Upper lobe of left lung (tissue), 6 donors: Measurements from ENCODE around the gene SPTB. TPM values are rescaled to one million over a fixed set of nuclear protein-coding genes. Genes with fewer than 3 reads are reported as not detected.

Experiments
- ATAC-seq, 2 donors: fragments of 200-7000 bp; cut with Tn5 transposase; one replicate each; pipeline ENCODE4 v1.9.1; 2022; ENCODE audit warnings: mild to moderate bottlenecking in 2 of 2, moderate library complexity in 2 of 2; ENCODE audit not compliant: low FRiP score in 2 of 2
- DNase-seq, 2 donors: peaks; one replicate each; pipeline ENCODE4 v3.0.0-alpha.2; 2019 to 2020
- H3K27ac ChIP-seq, 4 donors: fragments of 200-600 bp; sonication (generic); one replicate each; pipeline ENCODE4 v1.5.1; 2016 to 2019
- H3K27me3 ChIP-seq, 4 donors: fragments of 200-600 bp; sonication (generic); one replicate each; pipeline ENCODE4 v1.5.1; 2017 to 2019
- H3K36me3 ChIP-seq, 4 donors: fragments of 200-600 bp; sonication (generic); one replicate each; pipeline ENCODE4 v1.5.1; 2016 to 2019
- H3K4me1 ChIP-seq, 4 donors: fragments of 200-600 bp; sonication (generic); one replicate each; pipeline ENCODE4 v1.5.1; 2018 to 2019
- H3K4me3 ChIP-seq, 4 donors: fragments of 200-600 bp; sonication (generic); one replicate each; pipeline ENCODE4 v1.5.1; 2017 to 2019; ENCODE audit warnings: mild to moderate bottlenecking in 2 of 4, moderate library complexity in 1 of 4
- H3K9me3 ChIP-seq, 4 donors: fragments of 200-600 bp; sonication (generic); one replicate each; pipeline ENCODE4 v1.5.1; 2018 to 2019
- EP300 ChIP-seq, 4 donors: sonication (generic); formaldehyde crosslinking; IDR thresholded peaks; one replicate each; pipeline ENCODE4 v1.5.1; 2017; ENCODE audit warnings: antibody characterized with exemption in 4 of 4, control low read depth in 2 of 4
- POLR2A ChIP-seq, 4 donors: fragments of 450-650 bp; IDR thresholded peaks; one replicate each; pipeline ENCODE4 v1.5.1; 2016 to 2017; ENCODE audit warnings: antibody characterized with exemption in 4 of 4, mild to moderate bottlenecking in 2 of 4
- POLR2AphosphoS5 ChIP-seq, 2 donors: sonication (generic); formaldehyde crosslinking; IDR thresholded peaks; one replicate each; pipeline ENCODE4 v1.5.1; 2017; ENCODE audit warnings: antibody characterized with exemption in 2 of 2
- WGBS, 2 donors: methylation state at CpG; one replicate each; pipeline ENCODE4 v1.1.5; 2017 to 2018; 5-methylcytosine and 5-hydroxymethylcytosine counted together
- total RNA-seq, 6 donors: library from RNA; depleted of rRNA in 4 of 6; stranded (reverse); fragments of >200 nt in 4 of 6; gene quantifications; one replicate each; pipeline versions ENCODE4 v1.1.0 to v1.2.1, GENCODE V29; 2016 to 2021
- TF ChIP-seq, protein P1 (sequence below), 6 experiments: fragments of 450-650 bp in 4 of 6; fragments of 200-600 bp in 2 of 6; sonication (generic) in 2 of 6; IDR thresholded peaks; one replicate each; pipeline ENCODE4 v1.5.1; 2016 to 2019; ENCODE audit warnings: antibody characterized with exemption in 6 of 6
- donor health status: DM: no; HTN: no; CAD: no; lungs with moderate emphysema.
- donor health status: DM: no; HTN: yes; CAD: no; lungs with severe emphysema.

The SPTB gene
- total RNA-seq, 6 donors from 2014 or later = 2.1 to 3.3 (median 2.7) TPM

DNA sequence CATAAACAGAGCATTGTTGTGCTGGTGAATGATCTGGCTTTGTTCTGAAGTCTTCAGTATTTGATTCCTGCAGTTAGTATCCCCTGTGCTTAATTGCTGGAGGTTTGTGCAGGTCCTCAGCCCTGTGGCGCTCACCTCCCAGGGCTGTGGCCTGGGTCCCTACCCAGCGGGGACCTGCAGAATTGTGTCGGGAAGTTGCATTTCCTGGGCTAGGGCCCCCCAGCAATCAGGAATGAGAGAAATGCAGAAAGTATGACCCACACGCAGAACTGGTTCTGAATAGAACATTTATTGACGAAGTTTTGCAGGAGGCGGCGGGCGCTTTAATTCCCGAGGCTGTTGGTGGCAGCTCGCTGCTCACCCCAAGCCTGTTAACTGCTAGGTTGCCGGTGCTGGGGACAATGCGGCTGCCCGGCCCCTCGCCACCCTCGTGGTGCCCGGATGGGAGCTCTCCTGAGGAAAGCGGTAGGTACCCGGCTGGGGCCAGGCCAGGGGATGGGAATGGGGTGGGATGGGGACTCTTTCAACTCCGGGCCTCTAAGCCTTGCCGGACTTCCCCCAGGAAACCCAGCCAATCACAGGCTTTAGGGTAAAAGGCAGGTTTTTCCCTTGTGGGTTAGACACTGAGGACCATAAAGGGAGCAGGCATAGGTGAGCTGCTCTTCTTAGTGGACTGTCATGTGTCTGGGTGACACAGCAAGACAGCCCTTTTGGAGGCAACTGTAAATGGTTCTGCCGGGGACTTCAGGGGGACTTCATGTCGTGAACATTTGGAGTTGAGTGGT is 163.9 kb downstream of the SPTB start:
- Histone ChIP-seq H3K9me3 (peaks cover 0 to 9% (median 2%) of the 10 kb centered on the region in 4 donors), H3K4me3 (peak overlapping the region in 3 of 4 donors; percentile 9 to 37 (median 32)), H3K27ac (peak overlapping the region; percentile 9 to 72 (median 67)), H3K4me1 (peaks cover 42 to 56% (median 44%) of the 10 kb centered on the region in 4 donors), H3K27me3 (no peaks in the 10 kb centered on the region), H3K36me3 (no peaks in the 10 kb centered on the region)
- TF ChIP-seq EP300 (IDR thresholded peaks at IDR 0.05) (no peak), POLR2AphosphoS5 (IDR thresholded peaks at IDR 0.05) (no peak), POLR2A (IDR thresholded peaks at IDR 0.05) (no peak)
- TF ChIP-seq, protein P1, sequence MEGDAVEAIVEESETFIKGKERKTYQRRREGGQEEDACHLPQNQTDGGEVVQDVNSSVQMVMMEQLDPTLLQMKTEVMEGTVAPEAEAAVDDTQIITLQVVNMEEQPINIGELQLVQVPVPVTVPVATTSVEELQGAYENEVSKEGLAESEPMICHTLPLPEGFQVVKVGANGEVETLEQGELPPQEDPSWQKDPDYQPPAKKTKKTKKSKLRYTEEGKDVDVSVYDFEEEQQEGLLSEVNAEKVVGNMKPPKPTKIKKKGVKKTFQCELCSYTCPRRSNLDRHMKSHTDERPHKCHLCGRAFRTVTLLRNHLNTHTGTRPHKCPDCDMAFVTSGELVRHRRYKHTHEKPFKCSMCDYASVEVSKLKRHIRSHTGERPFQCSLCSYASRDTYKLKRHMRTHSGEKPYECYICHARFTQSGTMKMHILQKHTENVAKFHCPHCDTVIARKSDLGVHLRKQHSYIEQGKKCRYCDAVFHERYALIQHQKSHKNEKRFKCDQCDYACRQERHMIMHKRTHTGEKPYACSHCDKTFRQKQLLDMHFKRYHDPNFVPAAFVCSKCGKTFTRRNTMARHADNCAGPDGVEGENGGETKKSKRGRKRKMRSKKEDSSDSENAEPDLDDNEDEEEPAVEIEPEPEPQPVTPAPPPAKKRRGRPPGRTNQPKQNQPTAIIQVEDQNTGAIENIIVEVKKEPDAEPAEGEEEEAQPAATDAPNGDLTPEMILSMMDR (IDR thresholded peaks at IDR 0.05) = no peak
- peak in 1 of 2 donors; percentile 80 for DNase-seq
- ATAC-seq = peak; percentile 24 to 30
- 42 to 60% methylated on average over 17 to 21 of the region's 22 CpGs for WGBS, 2 donors

DNA sequence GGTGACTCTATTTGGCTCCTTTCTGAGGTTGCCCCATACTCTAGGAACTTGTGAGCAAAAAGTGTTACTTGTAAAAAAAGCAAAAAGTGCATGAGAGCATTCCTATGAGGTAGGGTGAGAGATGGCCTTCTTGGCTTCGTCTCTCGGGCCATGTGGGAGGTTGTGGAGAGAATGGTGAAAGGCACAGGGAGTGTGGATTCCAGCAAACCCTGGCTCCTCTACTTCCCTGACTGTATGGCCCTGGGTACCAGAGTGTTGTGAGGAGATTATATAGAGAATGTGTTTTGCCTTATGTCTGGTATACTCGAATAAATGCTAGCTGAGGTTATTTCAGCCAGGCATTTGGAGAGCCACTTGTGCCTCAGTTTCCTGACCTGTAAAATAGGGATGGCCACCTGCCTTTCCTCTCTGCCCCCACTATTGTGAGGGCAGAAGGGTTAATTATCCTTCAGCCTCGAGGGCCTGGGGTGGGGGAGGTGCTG is 164.5 kb downstream of the SPTB start:
- no peak for ATAC-seq
- Histone ChIP-seq H3K27me3 (no peaks in the 10 kb centered on the region), H3K9me3 (peaks cover 0 to 9% (median 2%) of the 10 kb centered on the region in 4 donors), H3K4me1 (peaks cover 38 to 56% (median 38%) of the 10 kb centered on the region in 4 donors), H3K36me3 (no peaks in the 10 kb centered on the region), H3K4me3 (no peak overlapping the region), H3K27ac (peak overlapping the region in 1 of 4 donors; percentile 72)
- DNase-seq = peak in 1 of 2 donors; percentile 14
- 68 to 86% methylated on average over 3 to 4 of the region's 4 CpGs for WGBS, 2 donors
- TF ChIP-seq EP300 (IDR thresholded peaks at IDR 0.05) (no peak), POLR2A (IDR thresholded peaks at IDR 0.05) (no peak), POLR2AphosphoS5 (IDR thresholded peaks at IDR 0.05) (no peak)
- TF ChIP-seq, protein P1 (IDR thresholded peaks at IDR 0.05) = no peak

GRCh38 chr14:64714432-64715025 is 165.2 kb downstream of the SPTB start:
- 78 to 82% methylated on average over 5 of the region's 5 CpGs for WGBS, 2 donors
- Histone ChIP-seq H3K27ac (no peak overlapping the region), H3K27me3 (no peaks in the 10 kb centered on the region), H3K9me3 (peaks cover 0 to 9% (median 2%) of the 10 kb centered on the region in 4 donors), H3K36me3 (no peaks in the 10 kb centered on the region), H3K4me3 (no peak overlapping the region), H3K4me1 (peaks cover 31 to 56% (median 32%) of the 10 kb centered on the region in 4 donors)
- ATAC-seq (no peak), DNase-seq (no peak)
- TF ChIP-seq EP300 (IDR thresholded peaks at IDR 0.05) = no peak
- TF ChIP-seq POLR2AphosphoS5 (IDR thresholded peaks at IDR 0.05) = no peak
- TF ChIP-seq, protein P1 (IDR thresholded peaks at IDR 0.05) = no peak
- no peak for TF ChIP-seq POLR2A (IDR thresholded peaks at IDR 0.05)

DNA sequence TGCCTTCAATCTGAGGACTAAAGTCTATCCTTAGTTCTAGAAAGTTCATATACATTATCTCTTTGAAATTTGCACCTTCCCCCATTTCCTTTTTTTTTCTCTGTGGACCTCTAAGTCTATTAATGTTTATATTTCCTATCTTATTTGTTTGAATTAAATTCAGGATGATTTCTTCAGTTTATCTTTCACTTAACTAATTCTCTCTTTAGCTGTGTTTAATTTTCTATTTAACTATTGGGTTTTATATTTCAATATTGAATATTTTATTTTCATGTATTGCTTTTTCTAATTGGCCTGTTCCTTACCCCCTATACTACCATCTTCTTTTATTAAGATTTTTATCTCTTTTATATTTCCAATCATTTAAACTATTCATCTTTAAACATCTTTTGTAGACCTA is 166.0 kb downstream of the SPTB start:
- ATAC-seq (no peak), DNase-seq (no peak)
- no peak overlapping the region for H3K4me3 ChIP-seq
- H3K9me3 ChIP-seq = peaks cover 0 to 9% (median 2%) of the 10 kb centered on the region in 4 donors
- peaks cover 37 to 59% (median 38%) of the 10 kb centered on the region in 4 donors for H3K4me1 ChIP-seq
- no peak overlapping the region for H3K27ac ChIP-seq
- no peaks in the 10 kb centered on the region for H3K27me3 ChIP-seq
- TF ChIP-seq POLR2AphosphoS5 (IDR thresholded peaks at IDR 0.05) (no peak), POLR2A (IDR thresholded peaks at IDR 0.05) (no peak), EP300 (IDR thresholded peaks at IDR 0.05) (no peak)
- TF ChIP-seq, protein P1 (IDR thresholded peaks at IDR 0.05) = no peak
- no peaks in the 10 kb centered on the region for H3K36me3 ChIP-seq
